ENCODE measurements around the gene CAPZB. TPM values are rescaled to one million over a fixed set of nuclear protein-coding genes. Genes with fewer than 3 reads are reported as not detected.
"Not testable (repeated sequence)": the region's sequence is repeated elsewhere in the genome, so short reads cannot be mapped to it uniquely, and the experiment has no call there.

Gene CAPZB
- total and polyA plus RNA-seq, 7 experiments from 2014 or later = 216 to 559 (median 327) TPM

GRCh38 chr1:19514391-19514831, 29.1 kb upstream of the CAPZB start:
- H3K27ac ChIP-seq (ENCODE audit: low read depth, low read length) = no peak overlapping the region
- ChIA-PET POLR2A (no interaction called here), CTCF (interaction anchor here (0.7 kb wide), 1 partner anchor 40 kb away, joined by 4 read pairs; no protein-coding TSS in a partner anchor)
- ATAC-seq (no peak), DNase-seq (no peak)
- no peaks in the 10 kb centered on the region for H3K27me3 Mint-ChIP-seq
- H3K27ac Mint-ChIP-seq = no peak overlapping the region
- no peak overlapping the region for H3K4me3 ChIP-seq (ENCODE audit: low read length)
- intact Hi-C loops (cut with micrococcal nuclease) = no loop called here
- no peaks in the 10 kb centered on the region for H3K36me3 ChIP-seq (ENCODE audit: control insufficient read depth in 2 of 3, insufficient read depth in 3 of 3, low read length in 3 of 3)
- peaks cover 0 to 7% (median 0%) of the 10 kb centered on the region in 11 donors for H3K9me3 Mint-ChIP-seq
- peaks cover 5 to 17% (median 15%) of the 10 kb centered on the region in 7 donors for H3K4me1 Mint-ChIP-seq
- no peaks in the 10 kb centered on the region for H3K4me1 ChIP-seq (ENCODE audit: control insufficient read depth in 2 of 2, insufficient read depth in 2 of 2, low read length in 2 of 2)
- H3K9me3 ChIP-seq (ENCODE audit: control insufficient read depth in 2 of 3, low read length in 3 of 3) = no peaks in the 10 kb centered on the region
- H3K27me3 ChIP-seq (ENCODE audit: control insufficient read depth in 2 of 2, insufficient read depth in 2 of 2, low read length in 2 of 2) = no peaks in the 10 kb centered on the region
- peaks cover 0 to 12% (median 4%) of the 10 kb centered on the region in 5 donors for H3K36me3 Mint-ChIP-seq
- no peak overlapping the region for H3K4me3 Mint-ChIP-seq

DNA sequence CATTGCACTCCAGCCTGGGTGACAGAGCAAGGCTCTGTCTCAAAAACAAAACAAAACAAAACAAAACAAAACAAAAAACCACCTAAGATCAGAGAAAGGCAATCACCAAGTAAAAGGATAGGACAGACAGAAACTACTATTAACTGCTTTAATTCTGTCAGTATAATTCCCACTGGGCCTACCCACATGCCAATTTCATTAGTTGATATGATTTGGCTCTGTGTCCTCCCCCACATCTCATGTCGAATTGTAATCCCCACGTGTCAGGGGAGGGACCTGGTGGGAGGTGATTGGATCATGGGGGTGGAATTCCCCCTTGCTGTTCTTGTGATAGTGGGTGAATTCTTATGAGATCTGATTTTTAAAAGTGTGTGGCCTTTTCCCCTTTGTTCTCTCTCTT, 27.2 kb upstream of the CAPZB start:
- intact Hi-C loops (cut with micrococcal nuclease) = no loop called here
- no peaks in the 10 kb centered on the region for H3K36me3 ChIP-seq (ENCODE audit: control insufficient read depth in 2 of 3, insufficient read depth in 3 of 3, low read length in 3 of 3)
- peaks cover 0 to 4% of the 10 kb centered on the region in 2 donors for H3K4me1 ChIP-seq (ENCODE audit: control insufficient read depth in 2 of 2, insufficient read depth in 2 of 2, low read length in 2 of 2)
- no peak overlapping the region for H3K27ac ChIP-seq (ENCODE audit: low read depth, low read length)
- Mint-ChIP-seq H3K9me3 (peaks cover 0 to 3% (median 0%) of the 10 kb centered on the region in 11 donors), H3K27ac (peak overlapping the region in 2 of 9 donors; percentile 2 to 3), H3K27me3 (no peaks in the 10 kb centered on the region), H3K36me3 (peaks cover 0 to 7% (median 4%) of the 10 kb centered on the region in 5 donors), H3K4me1 (peaks cover 0 to 19% (median 10%) of the 10 kb centered on the region in 7 donors), H3K4me3 (no peak overlapping the region)
- no peak for DNase-seq
- ChIA-PET POLR2A (no interaction called here), CTCF (no interaction called here)
- no peak for ATAC-seq
- H3K27me3 ChIP-seq (ENCODE audit: control insufficient read depth in 2 of 2, insufficient read depth in 2 of 2, low read length in 2 of 2) = no peaks in the 10 kb centered on the region
- H3K9me3 ChIP-seq (ENCODE audit: control insufficient read depth in 2 of 3, low read length in 3 of 3) = no peaks in the 10 kb centered on the region
- H3K4me3 ChIP-seq (ENCODE audit: low read length) = no peak overlapping the region

DNA sequence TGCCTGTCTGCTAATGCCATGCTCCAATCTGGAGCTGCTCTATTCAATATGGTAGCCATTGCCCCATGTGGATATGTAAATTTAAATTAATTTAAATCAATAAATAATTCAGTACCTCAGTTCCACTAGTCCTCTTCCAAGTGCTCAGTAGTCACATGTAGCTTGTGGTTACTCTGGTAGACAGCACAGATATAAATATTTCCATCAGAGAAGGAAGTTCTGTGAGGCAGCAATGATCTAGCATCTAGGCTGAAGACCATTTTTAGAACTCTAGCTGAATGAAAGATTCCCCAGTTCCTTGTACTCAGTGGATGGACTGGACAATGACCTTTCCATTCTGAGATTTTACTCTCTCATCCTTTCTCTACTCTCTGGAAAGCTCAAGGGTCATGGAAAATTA, 25.8 kb upstream of the CAPZB start:
- DNase-seq (no peak), ATAC-seq (peak; percentile 50)
- Mint-ChIP-seq H3K36me3 (peaks cover 0 to 4% (median 0%) of the 10 kb centered on the region in 5 donors), H3K9me3 (peaks cover 0 to 2% (median 0%) of the 10 kb centered on the region in 11 donors), H3K27ac (no peak overlapping the region), H3K27me3 (no peaks in the 10 kb centered on the region), H3K4me1 (peaks cover 0 to 19% (median 4%) of the 10 kb centered on the region in 7 donors), H3K4me3 (no peak overlapping the region)
- ChIA-PET CTCF (interaction anchor here (0.6 kb wide), 1 partner anchor 604 kb away, joined by 3 read pairs; no protein-coding TSS in a partner anchor), POLR2A (interaction anchor here (0.5 to 0.7 kb wide), 3 partner anchors 15 to 50 kb away, joined by 3 to 4 read pairs (median 3); no protein-coding TSS in a partner anchor)
- no peak overlapping the region for H3K4me3 ChIP-seq (ENCODE audit: low read length)
- H3K27ac ChIP-seq (ENCODE audit: low read depth, low read length) = no peak overlapping the region
- no peaks in the 10 kb centered on the region for H3K27me3 ChIP-seq (ENCODE audit: control insufficient read depth in 2 of 2, insufficient read depth in 2 of 2, low read length in 2 of 2)
- H3K36me3 ChIP-seq (ENCODE audit: control insufficient read depth in 2 of 3, insufficient read depth in 3 of 3, low read length in 3 of 3) = no peaks in the 10 kb centered on the region
- H3K4me1 ChIP-seq (ENCODE audit: control insufficient read depth in 2 of 2, insufficient read depth in 2 of 2, low read length in 2 of 2) = peaks cover 0 to 4% of the 10 kb centered on the region in 2 donors
- no peaks in the 10 kb centered on the region for H3K9me3 ChIP-seq (ENCODE audit: control insufficient read depth in 2 of 3, low read length in 3 of 3)
- intact Hi-C loops (cut with micrococcal nuclease) = no loop called here

DNA sequence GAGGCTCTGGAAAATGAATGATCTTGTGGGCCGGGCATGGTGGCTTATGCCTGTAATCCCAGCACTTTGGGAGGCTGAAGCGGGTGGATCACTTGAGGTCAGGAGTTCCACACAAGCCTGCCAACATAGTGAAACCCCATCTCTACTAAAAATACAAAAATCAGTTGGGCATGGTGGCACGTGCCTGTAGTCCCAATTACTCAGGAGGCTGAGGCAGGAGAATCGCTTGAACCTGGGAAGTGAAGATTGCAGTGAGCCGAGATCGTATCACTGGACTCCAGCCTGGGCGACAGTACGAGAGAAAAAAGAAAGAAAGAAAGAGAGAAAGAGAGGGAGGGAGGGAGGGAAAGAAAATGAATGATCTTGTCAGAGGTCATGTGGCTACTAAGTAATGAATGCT, 24.3 kb upstream of the CAPZB start:
- ATAC-seq; H3K27me3 Mint-ChIP-seq; H3K9me3 Mint-ChIP-seq; POLR2A ChIA-PET; H3K4me1 ChIP-seq (ENCODE audit: control insufficient read depth in 2 of 2, insufficient read depth in 2 of 2, low read length in 2 of 2); DNase-seq; H3K9me3 ChIP-seq (ENCODE audit: control insufficient read depth in 2 of 3, low read length in 3 of 3); H3K36me3 ChIP-seq (ENCODE audit: control insufficient read depth in 2 of 3, insufficient read depth in 3 of 3, low read length in 3 of 3); H3K4me3 ChIP-seq (ENCODE audit: low read length); CTCF ChIA-PET; H3K27ac ChIP-seq (ENCODE audit: low read depth, low read length); intact Hi-C loops (cut with micrococcal nuclease); H3K36me3 Mint-ChIP-seq; H3K27me3 ChIP-seq (ENCODE audit: control insufficient read depth in 2 of 2, insufficient read depth in 2 of 2, low read length in 2 of 2): not testable (repeated sequence)
- H3K4me3 Mint-ChIP-seq = peak overlapping the region in 1 of 10 donors; percentile 42
- peak overlapping the region in 1 of 9 donors; percentile 51 for H3K27ac Mint-ChIP-seq
- H3K4me1 Mint-ChIP-seq = peaks cover 4 to 31% (median 10%) of the 10 kb centered on the region in 7 donors

GRCh38 chr1:19507516-19507915, 22.2 kb upstream of the CAPZB start:
- Histone ChIP-seq H3K27ac (ENCODE audit: low read depth, low read length) (no peak overlapping the region), H3K27me3 (ENCODE audit: control insufficient read depth in 2 of 2, insufficient read depth in 2 of 2, low read length in 2 of 2) (no peaks in the 10 kb centered on the region), H3K4me3 (ENCODE audit: low read length) (no peak overlapping the region), H3K36me3 (ENCODE audit: control insufficient read depth in 2 of 3, insufficient read depth in 3 of 3, low read length in 3 of 3) (no peaks in the 10 kb centered on the region), H3K4me1 (ENCODE audit: control insufficient read depth in 2 of 2, insufficient read depth in 2 of 2, low read length in 2 of 2) (peaks cover 0 to 4% of the 10 kb centered on the region in 2 donors), H3K9me3 (ENCODE audit: control insufficient read depth in 2 of 3, low read length in 3 of 3) (no peaks in the 10 kb centered on the region)
- Mint-ChIP-seq H3K4me1 (peaks cover 4 to 34% (median 10%) of the 10 kb centered on the region in 7 donors), H3K4me3 (no peak overlapping the region), H3K27me3 (no peaks in the 10 kb centered on the region), H3K9me3 (peaks cover 0 to 2% (median 0%) of the 10 kb centered on the region in 11 donors), H3K36me3 (peaks cover 0 to 8% (median 0%) of the 10 kb centered on the region in 5 donors), H3K27ac (no peak overlapping the region)
- ChIA-PET POLR2A (interaction anchor here (1.2 kb wide), 1 partner anchor 25 kb away, joined by 3 read pairs; no protein-coding TSS in a partner anchor), CTCF (interaction anchor here (0.6 kb wide), 1 partner anchor 40 kb away, joined by 3 read pairs; no protein-coding TSS in a partner anchor)
- intact Hi-C loops (cut with micrococcal nuclease) = no loop called here
- no peak for ATAC-seq
- DNase-seq = no peak

GRCh38 chr1:19505693-19506457, 20.5 kb upstream of the CAPZB start:
- H3K27me3 Mint-ChIP-seq = no peaks in the 10 kb centered on the region
- ChIA-PET CTCF (no interaction called here), POLR2A (interaction anchor here (1.3 kb wide), 1 partner anchor 11 kb away, joined by 3 read pairs; no protein-coding TSS in a partner anchor)
- peaks cover 0 to 8% (median 0%) of the 10 kb centered on the region in 5 donors for H3K36me3 Mint-ChIP-seq
- H3K27me3 ChIP-seq (ENCODE audit: control insufficient read depth in 2 of 2, insufficient read depth in 2 of 2, low read length in 2 of 2) = no peaks in the 10 kb centered on the region
- no peaks in the 10 kb centered on the region for H3K9me3 ChIP-seq (ENCODE audit: control insufficient read depth in 2 of 3, low read length in 3 of 3)
- peaks cover 0 to 2% (median 0%) of the 10 kb centered on the region in 11 donors for H3K9me3 Mint-ChIP-seq
- H3K4me1 ChIP-seq (ENCODE audit: control insufficient read depth in 2 of 2, insufficient read depth in 2 of 2, low read length in 2 of 2) = peaks cover 0 to 4% of the 10 kb centered on the region in 2 donors
- H3K27ac ChIP-seq (ENCODE audit: low read depth, low read length) = no peak overlapping the region
- DNase-seq (no peak), ATAC-seq (peak; percentile 74)
- H3K4me1 Mint-ChIP-seq = peaks cover 4 to 33% (median 10%) of the 10 kb centered on the region in 7 donors
- H3K36me3 ChIP-seq (ENCODE audit: control insufficient read depth in 2 of 3, insufficient read depth in 3 of 3, low read length in 3 of 3) = no peaks in the 10 kb centered on the region
- no peak overlapping the region for H3K4me3 ChIP-seq (ENCODE audit: low read length)
- intact Hi-C loops (cut with micrococcal nuclease) = no loop called here
- H3K27ac Mint-ChIP-seq = no peak overlapping the region
- no peak overlapping the region for H3K4me3 Mint-ChIP-seq

Data from naive thymus-derived CD4-positive, alpha-beta T cell (primary cell).